HepG2 (cell line): Measurements from ENCODE around the gene GLIS2. TPM values are rescaled to one million over a fixed set of nuclear protein-coding genes. Genes with fewer than 3 reads are reported as not detected.

Experiments used
- CENPBD1 ChIP-seq: sonication (generic); formaldehyde crosslinking; IDR thresholded peaks from 2 replicates; pipeline ENCODE4 v1.8.0; 2022; ENCODE audit warnings: missing genetic modification reagents, low read depth, mild to moderate bottlenecking, borderline replicate concordance
- GLI4 ChIP-seq: sonication (generic); formaldehyde crosslinking; IDR thresholded peaks from 2 replicates; pipeline ENCODE4 v1.5.1; 2020; ENCODE audit warnings: missing genetic modification reagents, mild to moderate bottlenecking, moderate library complexity, borderline replicate concordance
- GMEB2 ChIP-seq: IDR thresholded peaks from 2 replicates; pipeline ENCODE4 v1.6.1; 2016; ENCODE audit warnings: missing biosample characterization, missing genetic modification reagents, low read depth
- HNF4G ChIP-seq, 2 experiments: sonication (generic) in 1 of 2; formaldehyde crosslinking in 1 of 2; IDR thresholded peaks; 2 replicates each; pipeline versions ENCODE4 v1.4.0 to v1.6.1; 2011 to 2020; ENCODE audit warnings: borderline replicate concordance in 2 of 2, low read depth in 2 of 2, mild to moderate bottlenecking in 2 of 2, low read length in 1 of 2, missing genetic modification reagents in 1 of 2, moderate library complexity in 1 of 2
- HOXA3 ChIP-seq: sonication (generic); formaldehyde crosslinking; IDR thresholded peaks from 2 replicates; pipeline ENCODE4 v1.5.0; 2020; ENCODE audit warnings: missing genetic modification reagents
- MLX ChIP-seq: IDR thresholded peaks from 2 replicates; pipeline ENCODE4 v1.6.1; 2016
- NCOR1 ChIP-seq: fragments of 200-600 bp; sonication (generic); IDR thresholded peaks from 2 replicates; pipeline ENCODE4 v1.7.0; 2017; ENCODE audit warnings: antibody characterized with exemption, low read length, borderline replicate concordance
- PITX1 ChIP-seq: sonication (generic); formaldehyde crosslinking; IDR thresholded peaks from 2 replicates; pipeline ENCODE4 v1.5.1; 2020; ENCODE audit warnings: mild to moderate bottlenecking, missing genetic modification reagents
- POLR2A ChIP-seq, 2 experiments: IDR thresholded peaks; 2 replicates each; pipeline ENCODE4 v1.6.1; 2011; ENCODE audit warnings: low read depth in 2 of 2, low read length in 2 of 2, mild to moderate bottlenecking in 1 of 2, moderate library complexity in 1 of 2; ENCODE audit not compliant: insufficient read depth in 1 of 2
- RCOR2 ChIP-seq: IDR thresholded peaks from 2 replicates; pipeline ENCODE4 v1.6.1; 2016; ENCODE audit warnings: missing biosample characterization, missing genetic modification reagents
- TEAD2 ChIP-seq: sonication (generic); formaldehyde crosslinking; IDR thresholded peaks from 2 replicates; pipeline ENCODE4 v1.9.0; 2021; ENCODE audit warnings: missing genetic modification reagents
- TEAD3 ChIP-seq: optimal IDR thresholded peaks from 2 replicates; pipeline ENCODE3; 2016; ENCODE audit warnings: borderline replicate concordance
- ZBTB7A ChIP-seq: sonication (generic); formaldehyde crosslinking; IDR thresholded peaks from 2 replicates; pipeline ENCODE4 v1.8.0; 2022; ENCODE audit warnings: mild to moderate bottlenecking, missing genetic modification reagents
- ZFP36 ChIP-seq: fragments of 150-350 bp; IDR thresholded peaks from 2 replicates; pipeline ENCODE4 v1.6.1; 2018; ENCODE audit warnings: borderline replicate concordance, low read length, low read depth; ENCODE audit not compliant: partially characterized antibody
- ZNF253 ChIP-seq: sonication (generic); formaldehyde crosslinking; IDR thresholded peaks from 2 replicates; pipeline ENCODE4 v1.8.0; 2022; ENCODE audit warnings: mild to moderate bottlenecking, missing genetic modification reagents, borderline replicate concordance
- ZNF44 ChIP-seq: sonication (generic); formaldehyde crosslinking; IDR thresholded peaks from 2 replicates; pipeline ENCODE4 v1.5.1; 2020; ENCODE audit warnings: mild to moderate bottlenecking, missing genetic modification reagents
- ZNF501 ChIP-seq: sonication (generic); formaldehyde crosslinking; IDR thresholded peaks from 2 replicates; pipeline ENCODE4 v1.5.1; 2020; ENCODE audit warnings: mild to moderate bottlenecking, moderate library complexity, missing genetic modification reagents
- ZNF704 ChIP-seq: sonication (generic); formaldehyde crosslinking; IDR thresholded peaks from 2 replicates; pipeline ENCODE4 v1.8.1; 2023; ENCODE audit warnings: mild to moderate bottlenecking, inconsistent platforms, moderate library complexity, missing genetic modification reagents, borderline replicate concordance
- ZZZ3 ChIP-seq: sonication (generic); formaldehyde crosslinking; IDR thresholded peaks from 2 replicates; pipeline ENCODE4 v1.4.0; 2020; ENCODE audit warnings: missing genetic modification reagents, mild to moderate bottlenecking, borderline replicate concordance
- polyA plus RNA-seq, 8 experiments: library from polyadenylated mRNA; depleted of rRNA in 3 of 8; stranded (reverse) in 7 of 8; unstranded in 1 of 8; fragments of >200 nt; fragmentation: Illumina TruSeq in 4 of 8; extraction: Trizol in 4 of 8; gene quantifications; 2 replicates each; pipeline versions ENCODE4 v1.2.1 to v1.2.3, GENCODE V29; 2011 to 2016; ENCODE audit warnings: low read depth in 4 of 8, missing spikeins in 1 of 8, mixed read lengths in 1 of 8; ENCODE audit not compliant: insufficient read depth in 1 of 8
- total RNA-seq, 5 experiments: library from RNA; depleted of rRNA; stranded (reverse); fragments of >200 nt; fragmentation: Illumina TruSeq; extraction: Trizol; gene quantifications; 2 replicates each; pipeline ENCODE4 v1.2.3, GENCODE V29; 2016; ENCODE audit warnings: low read depth in 1 of 5
- TF ChIP-seq, protein P1 (sequence below): sonication (generic); formaldehyde crosslinking; IDR thresholded peaks from 2 replicates; pipeline ENCODE4 v1.4.0; 2020; ENCODE audit warnings: mild to moderate bottlenecking, missing genetic modification reagents

GLIS2 gene
- total and polyA plus RNA-seq, 2 of the 13 experiments (the other 11 are each of a cell fraction or from before 2014, with no cell fraction given): 0.28 to 0.29 TPM

- TF ChIP-seq, protein P1, sequence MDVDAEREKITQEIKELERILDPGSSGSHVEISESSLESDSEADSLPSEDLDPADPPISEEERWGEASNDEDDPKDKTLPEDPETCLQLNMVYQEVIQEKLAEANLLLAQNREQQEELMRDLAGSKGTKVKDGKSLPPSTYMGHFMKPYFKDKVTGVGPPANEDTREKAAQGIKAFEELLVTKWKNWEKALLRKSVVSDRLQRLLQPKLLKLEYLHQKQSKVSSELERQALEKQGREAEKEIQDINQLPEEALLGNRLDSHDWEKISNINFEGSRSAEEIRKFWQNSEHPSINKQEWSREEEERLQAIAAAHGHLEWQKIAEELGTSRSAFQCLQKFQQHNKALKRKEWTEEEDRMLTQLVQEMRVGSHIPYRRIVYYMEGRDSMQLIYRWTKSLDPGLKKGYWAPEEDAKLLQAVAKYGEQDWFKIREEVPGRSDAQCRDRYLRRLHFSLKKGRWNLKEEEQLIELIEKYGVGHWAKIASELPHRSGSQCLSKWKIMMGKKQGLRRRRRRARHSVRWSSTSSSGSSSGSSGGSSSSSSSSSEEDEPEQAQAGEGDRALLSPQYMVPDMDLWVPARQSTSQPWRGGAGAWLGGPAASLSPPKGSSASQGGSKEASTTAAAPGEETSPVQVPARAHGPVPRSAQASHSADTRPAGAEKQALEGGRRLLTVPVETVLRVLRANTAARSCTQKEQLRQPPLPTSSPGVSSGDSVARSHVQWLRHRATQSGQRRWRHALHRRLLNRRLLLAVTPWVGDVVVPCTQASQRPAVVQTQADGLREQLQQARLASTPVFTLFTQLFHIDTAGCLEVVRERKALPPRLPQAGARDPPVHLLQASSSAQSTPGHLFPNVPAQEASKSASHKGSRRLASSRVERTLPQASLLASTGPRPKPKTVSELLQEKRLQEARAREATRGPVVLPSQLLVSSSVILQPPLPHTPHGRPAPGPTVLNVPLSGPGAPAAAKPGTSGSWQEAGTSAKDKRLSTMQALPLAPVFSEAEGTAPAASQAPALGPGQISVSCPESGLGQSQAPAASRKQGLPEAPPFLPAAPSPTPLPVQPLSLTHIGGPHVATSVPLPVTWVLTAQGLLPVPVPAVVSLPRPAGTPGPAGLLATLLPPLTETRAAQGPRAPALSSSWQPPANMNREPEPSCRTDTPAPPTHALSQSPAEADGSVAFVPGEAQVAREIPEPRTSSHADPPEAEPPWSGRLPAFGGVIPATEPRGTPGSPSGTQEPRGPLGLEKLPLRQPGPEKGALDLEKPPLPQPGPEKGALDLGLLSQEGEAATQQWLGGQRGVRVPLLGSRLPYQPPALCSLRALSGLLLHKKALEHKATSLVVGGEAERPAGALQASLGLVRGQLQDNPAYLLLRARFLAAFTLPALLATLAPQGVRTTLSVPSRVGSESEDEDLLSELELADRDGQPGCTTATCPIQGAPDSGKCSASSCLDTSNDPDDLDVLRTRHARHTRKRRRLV (CRISPR knock-in tag): no peak
- no peak for TF ChIP-seq ZFP36
- no peak for TF ChIP-seq HOXA3 (CRISPR knock-in tag)
- TF ChIP-seq ZZZ3: no peak
- TF ChIP-seq PITX1 (CRISPR knock-in tag): no peak
- TF ChIP-seq ZNF704: no peak
- TF ChIP-seq GLI4: no peak
- 0 out of 2 replicates have a peak, but pooled peaks have one; percentile 26 for TF ChIP-seq NCOR1
- peak; percentile 92 for TF ChIP-seq ZBTB7A (CRISPR knock-in tag)
- TF ChIP-seq MLX: no peak
- no peak for TF ChIP-seq ZNF253 (CRISPR knock-in tag)
- peak; percentile 0 for TF ChIP-seq TEAD3 (CRISPR knock-in tag)
- TF ChIP-seq CENPBD1 (CRISPR knock-in tag): no peak
- no peak for TF ChIP-seq GMEB2
- no peak for TF ChIP-seq TEAD2
- TF ChIP-seq ZNF44 (CRISPR knock-in tag): no peak
- TF ChIP-seq POLR2A (IDR thresholded peaks at IDR 0.05; ENCODE audit: insufficient read depth in 1 of 2, low read depth in 2 of 2, low read length in 2 of 2): 0 out of 4 replicates have a peak, but pooled peaks of 1 of the 2 experiments have one; percentile 25
- no peak for TF ChIP-seq RCOR2 (CRISPR knock-in tag)
- TF ChIP-seq ZNF501 (CRISPR knock-in tag): no peak
- peak; percentile 34; the same call in 1 of the 2 replicates for TF ChIP-seq HNF4G (IDR thresholded peaks at IDR 0.05; ENCODE audit: borderline replicate concordance, low read depth, low read length)
- TF ChIP-seq HNF4G (CRISPR knock-in tag; IDR thresholded peaks at IDR 0.05; ENCODE audit: borderline replicate concordance, low read depth): no peak
Observed at GRCh38 chr16:4378999-4379690, 63.3 kb downstream of the GLIS2 start (continued).
